Right cardiac atrium (tissue), 5 donors: ENCODE results near the gene AMPD3. TPM values are rescaled to one million over a fixed set of nuclear protein-coding genes. Genes with fewer than 3 reads are reported as not detected.
A peak's percentile ranks its signal among the peaks of the same experiment; 100 is the strongest.

Experiments used
- ATAC-seq, 2 donors: fragments of 200-7000 bp; cut with Tn5 transposase; one replicate each; pipeline versions ENCODE4 v1.8.0 to v1.9.1; 2020; ENCODE audit warnings: moderate library complexity in 2 of 2, mild to moderate bottlenecking in 1 of 2
- DNase-seq, 3 donors: peaks; one replicate each; pipeline ENCODE4 v3.0.0-alpha.2; 2020
- H3K27ac ChIP-seq: one replicate; pipeline ENCODE4 v1.5.1; 2013; ENCODE audit warnings: mild to moderate bottlenecking, low read length, control low read depth, moderate library complexity
- H3K27me3 ChIP-seq: one replicate; pipeline ENCODE4 v1.6.1; 2013; ENCODE audit not compliant: control insufficient read depth, insufficient read depth
- H3K4me1 ChIP-seq: one replicate; pipeline ENCODE4 v1.6.1; 2013; ENCODE audit warnings: low read length; ENCODE audit not compliant: control insufficient read depth, insufficient read depth
- H3K4me3 ChIP-seq: one replicate; pipeline ENCODE4 v1.5.1; 2013; ENCODE audit warnings: low read length, control low read depth
- H3K9me3 ChIP-seq: one replicate; pipeline ENCODE4 v1.6.1; 2013; ENCODE audit warnings: low read length; ENCODE audit not compliant: control insufficient read depth
- WGBS: extraction: QIAGEN DNeasy Blood & Tissue Kit; methylation state at CpG from one replicate; pipeline ENCODE4 v1.1.7; 2013; 5-methylcytosine and 5-hydroxymethylcytosine counted together
- intact Hi-C, 4 donors: fragments of 100-400 bp; cut with DNase I; formaldehyde crosslinking; loops; one replicate each; pipeline versions ENCODE4 v1.11.0 to v1.14.0; 2022 to 2023
- polyA plus RNA-seq: library from polyadenylated mRNA; stranded (reverse); fragments of 200-250 nt; gene quantifications from one replicate; pipeline ENCODE4 v1.2.3, GENCODE V29; 2013
- total RNA-seq, 4 donors: library from RNA; stranded (reverse); fragmentation: NEBNext Ultra II Directional; extraction: Animal tissue kit (Norgen Biotek cat#: 25700); gene quantifications; one replicate each; pipeline ENCODE4 v1.2.1, GENCODE V29; 2021
- donor health status: healthy with polysubstance abuse.
- donor health status: DM: no; HTN: yes; CAD: no.
- donor health status: DM: no; HTN: no; CAD: no.
- donor health status: DM: no; HTN: yes; CAD: no; lungs with severe emphysema.
- donor health status: DM: yes; HTN: yes; CAD: no.

Gene AMPD3
- total and polyA plus RNA-seq, 5 donors: 3.5 to 10.8 (median 7.6) TPM

GRCh38 chr11:10481560-10482349 lies 26.7 kb downstream of the AMPD3 start:
- H3K4me3 ChIP-seq: no peak overlapping the region
- intact Hi-C loops: no loop called here
- no peaks in the 10 kb centered on the region for H3K27me3 ChIP-seq
- DNase-seq (no peak), ATAC-seq (no peak)
- H3K9me3 ChIP-seq: no peaks in the 10 kb centered on the region
- no peak overlapping the region for H3K27ac ChIP-seq
- H3K4me1 ChIP-seq: no peaks in the 10 kb centered on the region
- 92% methylated on average over 16 of the region's 16 CpGs for WGBS

- DNase-seq (no peak), ATAC-seq (no peak)
These were observed 28.1 kb downstream of the AMPD3 start for GRCh38 chr11:10483174-10483573.

GRCh38 chr11:10483584-10483983 lies 28.5 kb downstream of the AMPD3 start:
- DNase-seq: no peak

More at GRCh38 chr11:10483174-10483573, 28.1 kb downstream of the AMPD3 start:
- intact Hi-C loops: no loop called here
- no peak overlapping the region for H3K27ac ChIP-seq
- H3K9me3 ChIP-seq: no peaks in the 10 kb centered on the region
- no peaks in the 10 kb centered on the region for H3K27me3 ChIP-seq
- no peak overlapping the region for H3K4me3 ChIP-seq
- 100% methylated on average over 1 of the region's 1 CpG for WGBS
- H3K4me1 ChIP-seq: no peaks in the 10 kb centered on the region

GRCh38 chr11:10484461-10485180 lies 29.6 kb downstream of the AMPD3 start:
- Histone ChIP-seq H3K27me3 (no peaks in the 10 kb centered on the region), H3K27ac (no peak overlapping the region), H3K9me3 (no peaks in the 10 kb centered on the region), H3K4me3 (no peak overlapping the region), H3K4me1 (no peaks in the 10 kb centered on the region)
- ATAC-seq (no peak), DNase-seq (no peak)
- intact Hi-C loops: no loop called here
- 93% methylated on average over 16 of the region's 16 CpGs for WGBS

More at GRCh38 chr11:10483584-10483983, 28.5 kb downstream of the AMPD3 start:
- intact Hi-C loops: no loop called here
- no peak for ATAC-seq
- no peaks in the 10 kb centered on the region for H3K9me3 ChIP-seq
- H3K27ac ChIP-seq: no peak overlapping the region
- H3K4me1 ChIP-seq: no peaks in the 10 kb centered on the region
- H3K27me3 ChIP-seq: no peaks in the 10 kb centered on the region
- H3K4me3 ChIP-seq: no peak overlapping the region
- WGBS: 77% methylated on average over 3 of the region's 3 CpGs

GRCh38 chr11:10485646-10486045 lies 30.6 kb downstream of the AMPD3 start:
- intact Hi-C loops: no loop called here
- Histone ChIP-seq H3K9me3 (no peaks in the 10 kb centered on the region), H3K4me3 (no peak overlapping the region), H3K4me1 (peaks cover 1% of the 10 kb centered on the region), H3K27ac (no peak overlapping the region), H3K27me3 (no peaks in the 10 kb centered on the region)
- ATAC-seq: no peak
- 50% methylated on average over 2 of the region's 2 CpGs for WGBS
- DNase-seq: no peak

GRCh38 chr11:10486161-10486840 lies 31.2 kb downstream of the AMPD3 start:
- Histone ChIP-seq H3K27me3 (no peaks in the 10 kb centered on the region), H3K4me3 (no peak overlapping the region), H3K9me3 (no peaks in the 10 kb centered on the region), H3K4me1 (peaks cover 7% of the 10 kb centered on the region), H3K27ac (no peak overlapping the region)
- no peak for DNase-seq
- ATAC-seq: no peak
- whole genome bisulfite sequencing: 92% methylated on average over 10 of the region's 10 CpGs
- intact Hi-C loops: no loop called here

GRCh38 chr11:10487002-10487647 lies 32.1 kb downstream of the AMPD3 start:
- Histone ChIP-seq H3K27ac (no peak overlapping the region), H3K4me3 (no peak overlapping the region), H3K4me1 (peaks cover 7% of the 10 kb centered on the region), H3K9me3 (no peaks in the 10 kb centered on the region), H3K27me3 (no peaks in the 10 kb centered on the region)
- intact Hi-C loops: no loop called here
- DNase-seq (peak in 1 of 3 donors; percentile 32), ATAC-seq (no peak)
- 96% methylated on average over 16 of the region's 16 CpGs for WGBS

GRCh38 chr11:10488121-10488933 lies 33.3 kb downstream of the AMPD3 start:
- 90% methylated on average over 13 of the region's 13 CpGs for WGBS
- DNase-seq (peak in 1 of 3 donors; percentile 30), ATAC-seq (no peak)
- Histone ChIP-seq H3K4me1 (peaks cover 7% of the 10 kb centered on the region), H3K27me3 (no peaks in the 10 kb centered on the region), H3K9me3 (no peaks in the 10 kb centered on the region), H3K4me3 (no peak overlapping the region), H3K27ac (no peak overlapping the region)
- intact Hi-C loops: no loop called here

GRCh38 chr11:10488934-10489691 lies 34.0 kb downstream of the AMPD3 start:
- no peak overlapping the region for H3K27ac ChIP-seq
- ATAC-seq: no peak
- DNase-seq: no peak
- intact Hi-C loops: no loop called here
- 97% methylated on average over 11 of the region's 11 CpGs for WGBS
- no peaks in the 10 kb centered on the region for H3K27me3 ChIP-seq
- H3K4me1 ChIP-seq: peaks cover 7% of the 10 kb centered on the region
- H3K9me3 ChIP-seq: no peaks in the 10 kb centered on the region
- H3K4me3 ChIP-seq: no peak overlapping the region

- Histone ChIP-seq H3K4me1 (peaks cover 7% of the 10 kb centered on the region), H3K9me3 (no peaks in the 10 kb centered on the region), H3K27ac (no peak overlapping the region), H3K27me3 (no peaks in the 10 kb centered on the region), H3K4me3 (no peak overlapping the region)
- 92% methylated on average over 5 of the region's 5 CpGs for WGBS
- intact Hi-C loops: no loop called here
- DNase-seq (no peak), ATAC-seq (no peak)
These were observed 35.0 kb downstream of the AMPD3 start for GRCh38 chr11:10490032-10490397.
